Measurements from ENCODE around the gene ISOC1. TPM values are rescaled to one million over a fixed set of nuclear protein-coding genes. Genes with fewer than 3 reads are reported as not detected.

The ISOC1 gene
- total RNA-seq (2012; rRNA removed) = 17.0 and 17.5 TPM in 2 replicates

DNA sequence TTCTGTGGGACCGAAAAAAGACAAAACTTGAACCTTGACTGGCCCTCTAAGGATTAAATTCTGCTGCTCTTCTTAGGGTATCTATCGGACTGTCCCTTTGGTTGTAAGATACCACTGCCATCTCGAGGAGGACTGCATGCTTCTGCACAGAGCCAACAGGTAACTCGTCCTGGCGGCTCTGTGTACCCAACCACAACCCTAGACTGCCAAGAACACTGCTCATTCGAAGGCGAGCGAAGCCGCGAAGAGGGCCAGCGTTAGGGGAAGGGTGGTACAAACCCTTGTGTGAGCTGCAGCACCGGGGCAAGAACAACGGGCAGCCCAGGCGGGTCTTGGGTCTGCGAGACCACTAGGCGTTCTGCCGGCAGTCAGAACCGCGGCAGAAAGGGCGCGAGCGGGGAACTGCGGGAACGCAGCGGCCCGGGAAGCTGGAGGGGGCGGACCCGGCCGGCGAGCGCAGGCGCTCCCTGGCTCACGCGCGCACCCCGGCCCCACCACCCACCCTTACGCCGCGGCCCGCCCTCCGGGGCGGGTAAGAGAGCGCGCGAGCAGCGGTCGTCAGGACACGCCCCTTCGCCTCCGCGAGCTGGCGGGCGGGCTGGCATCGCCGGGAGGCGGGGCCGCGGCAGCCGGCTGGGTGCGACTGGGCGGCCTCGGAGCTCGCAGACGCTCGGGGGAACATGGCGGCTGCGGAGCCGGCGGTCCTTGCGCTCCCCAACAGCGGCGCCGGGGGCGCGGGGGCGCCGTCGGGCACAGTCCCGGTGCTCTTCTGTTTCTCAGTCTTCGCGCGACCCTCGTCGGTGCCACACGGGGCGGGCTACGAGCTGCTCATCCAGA lies at the start of gene ISOC1:
Gene ISOC1 (plus strand): TSS at position 663 of the 837 bp plus-strand sequence. CDS start 18 bp downstream, at position 681.
- Histone ChIP-seq H3K36me3 (ENCODE audit: insufficient read depth, low read length) (no peaks in the 10 kb centered on the region), H3K4me3 (ENCODE audit: low read length) (peak within 1 kb of the TSS; percentile 99), H3K9ac (ENCODE audit: low read depth, low read length) (peak within 1 kb of the TSS; percentile 80), H3K27me3 (ENCODE audit: control insufficient read depth, insufficient read depth, low read length) (no peaks in the 10 kb centered on the region), H3K4me1 (ENCODE audit: control insufficient read depth, insufficient read depth, low read length) (peaks cover 11% of the 10 kb centered on the region), H3K4me2 (ENCODE audit: low read length) (peak within 1 kb of the TSS; percentile 89), H3K9me3 (replicated peaks; ENCODE audit: low read length) (no peaks in the 10 kb centered on the region)

DNA sequence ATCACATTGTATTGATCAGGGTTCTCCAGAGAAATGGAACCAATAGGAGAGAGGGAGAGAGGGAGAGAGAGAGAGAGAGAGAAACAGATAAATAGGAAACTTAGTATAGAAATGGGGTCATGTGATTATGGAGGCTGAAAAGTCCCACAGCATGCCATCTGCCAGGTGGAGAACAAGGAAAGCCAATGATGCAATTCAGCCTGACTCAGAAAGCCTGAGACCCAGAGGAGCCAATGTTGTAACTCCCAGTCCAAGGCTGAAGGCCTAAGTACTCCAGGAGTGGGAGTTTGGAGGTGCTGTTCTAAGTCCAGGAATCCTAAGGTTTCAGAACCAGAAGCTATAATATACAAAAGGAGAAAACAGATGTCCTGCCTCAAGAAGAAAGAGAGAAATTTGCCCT lies 48.4 kb upstream of the ISOC1 start:
- H3K9ac ChIP-seq (ENCODE audit: low read depth, low read length) = no peak overlapping the region
- H3K4me2 ChIP-seq (ENCODE audit: low read length) = no peak overlapping the region
- H3K27me3 ChIP-seq (ENCODE audit: control insufficient read depth, insufficient read depth, low read length) = no peaks in the 10 kb centered on the region
- no peaks in the 10 kb centered on the region for H3K36me3 ChIP-seq (ENCODE audit: insufficient read depth, low read length)
- H3K4me1 ChIP-seq (ENCODE audit: control insufficient read depth, insufficient read depth, low read length) = no peaks in the 10 kb centered on the region
- no peak overlapping the region for H3K4me3 ChIP-seq (ENCODE audit: low read length)
- H3K9me3 ChIP-seq (replicated peaks; ENCODE audit: low read length) = no peaks in the 10 kb centered on the region

DNA sequence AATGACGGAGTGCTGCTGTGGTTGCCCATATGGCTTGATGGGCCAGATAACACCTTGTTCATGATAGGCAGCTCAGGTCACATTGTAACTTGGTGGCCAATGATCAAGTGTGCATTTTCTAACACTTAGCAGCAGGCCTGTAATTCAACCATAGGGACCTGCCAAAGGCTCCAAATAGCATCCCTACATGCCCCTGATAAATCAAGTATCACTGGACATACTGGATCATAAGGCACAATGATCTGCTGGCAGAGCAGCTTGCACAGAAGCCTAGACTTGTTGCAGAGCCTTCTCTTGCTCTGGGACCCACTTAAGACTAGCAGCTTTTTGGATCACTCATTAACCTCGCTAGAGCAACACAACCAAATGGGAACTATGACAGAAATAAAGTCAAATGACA lies 46.0 kb upstream of the ISOC1 start:
- no peaks in the 10 kb centered on the region for H3K9me3 ChIP-seq (replicated peaks; ENCODE audit: low read length)
- no peak overlapping the region for H3K4me3 ChIP-seq (ENCODE audit: low read length)
- H3K27me3 ChIP-seq (ENCODE audit: control insufficient read depth, insufficient read depth, low read length) = no peaks in the 10 kb centered on the region
- H3K4me1 ChIP-seq (ENCODE audit: control insufficient read depth, insufficient read depth, low read length) = no peaks in the 10 kb centered on the region
- H3K4me2 ChIP-seq (ENCODE audit: low read length) = no peak overlapping the region
- no peaks in the 10 kb centered on the region for H3K36me3 ChIP-seq (ENCODE audit: insufficient read depth, low read length)
- no peak overlapping the region for H3K9ac ChIP-seq (ENCODE audit: low read depth, low read length)

DNA sequence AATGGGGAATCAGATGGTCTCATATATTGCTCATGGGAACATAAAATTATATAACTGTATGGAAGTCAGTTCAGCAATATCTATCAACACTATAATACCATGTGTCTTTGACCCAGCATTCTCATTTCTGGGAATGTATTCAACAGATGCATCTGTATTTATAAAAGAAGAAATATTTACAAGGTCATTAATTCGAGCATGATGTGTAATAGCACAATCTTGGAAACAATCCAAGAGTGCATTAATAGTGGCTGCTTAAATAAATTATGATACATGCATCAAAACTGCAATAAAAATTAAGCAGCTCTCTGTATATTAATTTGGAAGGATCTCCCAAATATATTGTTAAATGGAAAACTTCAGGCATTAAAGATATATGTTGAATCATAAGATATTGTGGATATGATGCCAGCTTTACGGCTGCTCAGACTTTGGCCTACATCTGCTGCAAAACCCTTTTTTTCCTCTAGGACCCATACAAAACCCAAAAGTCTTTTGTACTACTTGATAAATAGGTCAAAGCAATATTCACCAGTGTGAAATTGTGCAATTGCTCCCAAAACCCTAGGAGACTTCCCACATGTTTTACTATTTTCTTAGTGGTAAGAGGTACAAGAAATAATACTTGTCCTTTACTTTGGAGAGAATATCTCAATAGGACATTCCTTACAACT lies 45.3 kb upstream of the ISOC1 start:
- H3K4me3 ChIP-seq (ENCODE audit: low read length) = no peak overlapping the region
- H3K36me3 ChIP-seq (ENCODE audit: insufficient read depth, low read length) = no peaks in the 10 kb centered on the region
- H3K4me1 ChIP-seq (ENCODE audit: control insufficient read depth, insufficient read depth, low read length) = no peaks in the 10 kb centered on the region
- H3K9ac ChIP-seq (ENCODE audit: low read depth, low read length) = no peak overlapping the region
- no peaks in the 10 kb centered on the region for H3K27me3 ChIP-seq (ENCODE audit: control insufficient read depth, insufficient read depth, low read length)
- no peaks in the 10 kb centered on the region for H3K9me3 ChIP-seq (replicated peaks; ENCODE audit: low read length)
- no peak overlapping the region for H3K4me2 ChIP-seq (ENCODE audit: low read length)

DNA sequence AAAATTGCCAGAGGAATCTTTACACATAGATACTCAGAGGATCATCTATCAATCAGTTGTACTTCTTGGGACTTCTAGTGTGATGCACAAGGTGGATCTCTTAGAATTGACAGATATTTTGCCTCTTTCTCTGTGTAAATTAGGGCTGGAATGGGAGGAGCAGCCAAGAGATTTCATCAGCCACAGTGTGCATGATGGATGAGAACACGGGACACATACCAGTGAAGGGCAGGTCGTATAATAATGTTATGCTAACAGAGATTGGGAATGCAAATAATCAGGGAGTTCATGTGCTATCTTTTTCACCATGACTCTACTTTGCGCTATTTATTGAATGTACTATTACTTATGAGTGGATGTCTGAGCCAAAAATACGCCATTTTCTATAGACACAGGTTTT lies 43.3 kb upstream of the ISOC1 start:
- Histone ChIP-seq H3K4me3 (ENCODE audit: low read length) (no peak overlapping the region), H3K4me1 (ENCODE audit: control insufficient read depth, insufficient read depth, low read length) (no peaks in the 10 kb centered on the region), H3K9ac (ENCODE audit: low read depth, low read length) (no peak overlapping the region), H3K9me3 (replicated peaks; ENCODE audit: low read length) (no peaks in the 10 kb centered on the region), H3K4me2 (ENCODE audit: low read length) (no peak overlapping the region), H3K36me3 (ENCODE audit: insufficient read depth, low read length) (no peaks in the 10 kb centered on the region), H3K27me3 (ENCODE audit: control insufficient read depth, insufficient read depth, low read length) (no peaks in the 10 kb centered on the region)

DNA sequence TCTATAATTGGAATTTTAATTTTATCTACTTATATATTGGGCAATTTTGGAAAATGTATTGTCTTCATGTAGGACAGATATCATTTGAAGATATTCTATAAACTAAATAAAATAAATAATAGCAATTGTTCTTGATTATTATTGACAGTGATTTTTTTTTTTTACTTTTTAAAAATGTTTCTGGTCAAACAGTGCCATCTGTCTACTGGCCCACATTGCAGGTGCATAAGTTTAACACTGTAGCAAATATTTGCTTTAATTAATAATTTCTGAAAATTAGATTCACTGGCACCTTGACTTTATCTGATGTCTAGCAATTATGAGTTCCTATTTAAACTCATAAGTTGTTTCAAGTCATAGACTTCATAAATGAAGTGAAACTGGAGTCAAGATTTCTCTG lies 41.1 kb upstream of the ISOC1 start:
- no peaks in the 10 kb centered on the region for H3K27me3 ChIP-seq (ENCODE audit: control insufficient read depth, insufficient read depth, low read length)
- no peaks in the 10 kb centered on the region for H3K36me3 ChIP-seq (ENCODE audit: insufficient read depth, low read length)
- no peak overlapping the region for H3K4me3 ChIP-seq (ENCODE audit: low read length)

DNA sequence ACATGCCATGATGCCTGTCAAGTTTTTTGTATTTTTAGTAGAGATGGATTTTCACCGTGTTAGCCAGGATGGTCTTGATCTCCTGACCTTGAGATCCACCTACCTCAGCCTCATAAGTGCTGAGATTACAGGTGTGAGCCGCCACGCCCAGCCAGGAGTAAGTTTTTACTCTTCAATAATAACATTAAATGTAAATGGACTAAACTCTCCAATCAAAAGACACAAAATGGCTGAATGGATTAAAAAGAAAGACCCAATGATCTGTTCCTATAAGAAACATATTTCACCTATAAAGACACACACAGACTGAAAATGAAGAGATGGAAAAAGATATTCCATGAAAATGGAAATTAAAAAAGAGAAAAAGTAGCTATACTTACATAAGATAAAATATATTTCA lies 37.2 kb upstream of the ISOC1 start:
- H3K4me1 ChIP-seq (ENCODE audit: control insufficient read depth, insufficient read depth, low read length) = no peaks in the 10 kb centered on the region
- no peaks in the 10 kb centered on the region for H3K36me3 ChIP-seq (ENCODE audit: insufficient read depth, low read length)
- no peaks in the 10 kb centered on the region for H3K27me3 ChIP-seq (ENCODE audit: control insufficient read depth, insufficient read depth, low read length)
- no peak overlapping the region for H3K4me2 ChIP-seq (ENCODE audit: low read length)
- H3K9ac ChIP-seq (ENCODE audit: low read depth, low read length) = no peak overlapping the region
- no peak overlapping the region for H3K4me3 ChIP-seq (ENCODE audit: low read length)
- H3K9me3 ChIP-seq (replicated peaks; ENCODE audit: low read length) = no peaks in the 10 kb centered on the region

More for the DNA sequence above, 41.1 kb upstream of the ISOC1 start:
- Histone ChIP-seq H3K9ac (ENCODE audit: low read depth, low read length) (no peak overlapping the region), H3K4me1 (ENCODE audit: control insufficient read depth, insufficient read depth, low read length) (no peaks in the 10 kb centered on the region), H3K9me3 (replicated peaks; ENCODE audit: low read length) (no peaks in the 10 kb centered on the region), H3K4me2 (ENCODE audit: low read length) (no peak overlapping the region)

DNA sequence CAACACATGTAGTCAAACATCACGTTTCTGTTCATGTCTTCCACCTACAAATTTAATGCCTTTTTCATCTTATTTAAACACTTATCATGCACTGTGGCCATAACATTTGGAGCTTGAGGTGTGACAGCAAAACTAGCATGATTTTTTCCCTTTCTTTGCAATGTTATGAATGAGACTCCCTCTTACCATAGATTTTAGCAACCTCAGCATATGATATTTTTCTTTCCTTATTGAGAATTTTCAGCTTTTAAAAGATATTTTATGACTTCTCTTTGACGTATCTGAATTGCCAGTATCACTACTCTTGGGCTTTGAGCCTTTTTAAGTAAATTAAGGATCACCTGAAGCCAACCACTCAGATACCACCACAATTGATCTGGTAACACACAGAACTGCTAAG lies 32.7 kb upstream of the ISOC1 start:
- no peak overlapping the region for H3K4me3 ChIP-seq (ENCODE audit: low read length)
- no peak overlapping the region for H3K4me2 ChIP-seq (ENCODE audit: low read length)
- no peaks in the 10 kb centered on the region for H3K36me3 ChIP-seq (ENCODE audit: insufficient read depth, low read length)
- H3K4me1 ChIP-seq (ENCODE audit: control insufficient read depth, insufficient read depth, low read length) = no peaks in the 10 kb centered on the region
- H3K27me3 ChIP-seq (ENCODE audit: control insufficient read depth, insufficient read depth, low read length) = no peaks in the 10 kb centered on the region
- no peaks in the 10 kb centered on the region for H3K9me3 ChIP-seq (replicated peaks; ENCODE audit: low read length)
- H3K9ac ChIP-seq (ENCODE audit: low read depth, low read length) = no peak overlapping the region

DNA sequence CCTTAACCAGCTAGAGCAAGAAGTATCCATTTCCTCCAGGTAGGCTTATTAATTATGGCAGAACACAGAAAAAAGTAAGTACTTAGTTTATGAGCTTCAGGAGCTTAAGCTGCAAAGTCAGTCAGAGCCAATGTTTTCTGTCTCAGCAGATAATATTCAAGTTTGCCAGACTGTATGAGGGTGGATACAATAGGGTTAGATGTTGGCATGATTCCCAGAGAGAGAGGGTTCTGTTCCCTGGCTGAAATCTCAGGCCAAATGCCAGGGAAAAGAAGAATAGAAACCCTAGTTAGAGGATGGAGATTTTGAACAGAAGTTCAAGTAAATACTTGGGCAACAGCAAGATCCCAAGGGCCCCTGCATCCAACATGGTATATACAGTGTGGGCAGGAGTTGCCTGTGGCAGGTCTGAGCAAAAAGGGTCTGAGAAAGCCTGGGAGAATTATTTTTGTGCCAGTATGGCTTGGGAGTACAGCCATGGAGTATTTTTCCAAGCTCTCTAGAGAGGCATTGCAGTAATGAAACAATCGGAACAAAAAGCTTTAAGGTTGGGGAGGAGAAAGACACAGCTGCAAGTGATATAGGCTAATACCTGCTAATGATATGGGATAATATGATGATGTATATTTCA lies 31.0 kb upstream of the ISOC1 start:
- H3K4me1 ChIP-seq (ENCODE audit: control insufficient read depth, insufficient read depth, low read length) = no peaks in the 10 kb centered on the region
- H3K27me3 ChIP-seq (ENCODE audit: control insufficient read depth, insufficient read depth, low read length) = no peaks in the 10 kb centered on the region
- H3K4me3 ChIP-seq (ENCODE audit: low read length) = no peak overlapping the region
- no peaks in the 10 kb centered on the region for H3K36me3 ChIP-seq (ENCODE audit: insufficient read depth, low read length)
- no peak overlapping the region for H3K4me2 ChIP-seq (ENCODE audit: low read length)
- H3K9me3 ChIP-seq (replicated peaks; ENCODE audit: low read length) = no peaks in the 10 kb centered on the region
- H3K9ac ChIP-seq (ENCODE audit: low read depth, low read length) = no peak overlapping the region

DNA sequence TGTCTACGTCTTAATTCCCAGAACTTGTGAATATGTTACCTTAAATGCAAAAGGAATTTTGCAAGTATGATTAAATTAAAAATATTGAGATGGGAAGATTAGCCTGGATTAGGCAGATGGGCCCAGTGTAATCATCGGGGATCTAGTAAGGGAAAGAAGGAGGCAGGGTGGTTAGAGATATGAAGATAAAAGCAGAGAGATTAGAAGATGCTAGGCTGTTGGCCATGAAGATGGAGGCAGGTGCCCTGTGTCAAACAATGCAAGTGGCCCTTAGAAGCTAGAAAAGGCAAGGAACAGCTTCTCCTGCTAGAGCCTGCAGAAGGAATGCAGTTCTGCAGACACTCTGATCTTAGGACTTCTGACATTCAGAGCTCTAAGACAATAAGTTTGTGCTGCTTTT lies 28.8 kb upstream of the ISOC1 start:
- Histone ChIP-seq H3K9ac (ENCODE audit: low read depth, low read length) (no peak overlapping the region), H3K9me3 (replicated peaks; ENCODE audit: low read length) (no peaks in the 10 kb centered on the region), H3K27me3 (ENCODE audit: control insufficient read depth, insufficient read depth, low read length) (no peaks in the 10 kb centered on the region), H3K4me3 (ENCODE audit: low read length) (no peak overlapping the region), H3K36me3 (ENCODE audit: insufficient read depth, low read length) (no peaks in the 10 kb centered on the region), H3K4me1 (ENCODE audit: control insufficient read depth, insufficient read depth, low read length) (no peaks in the 10 kb centered on the region), H3K4me2 (ENCODE audit: low read length) (no peak overlapping the region)

DNA sequence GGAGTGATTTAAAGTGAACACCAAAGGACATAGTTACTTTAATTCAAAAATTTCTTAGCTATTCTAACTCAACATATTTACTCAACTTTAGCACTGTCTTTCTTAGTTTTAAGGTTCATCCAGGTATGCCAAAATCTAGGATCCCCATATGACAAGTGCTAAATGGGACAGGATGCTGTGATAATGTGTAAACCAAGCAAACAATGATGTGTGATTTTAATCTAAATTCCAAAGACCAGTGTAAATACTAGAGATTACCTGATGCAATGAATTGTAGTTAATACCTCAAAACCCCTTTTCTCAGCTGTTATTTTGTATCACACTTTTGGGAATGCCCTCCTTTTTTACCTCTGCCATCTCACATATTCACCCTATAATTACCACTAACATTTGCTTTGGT lies 26.8 kb upstream of the ISOC1 start:
- Histone ChIP-seq H3K4me2 (ENCODE audit: low read length) (no peak overlapping the region), H3K4me1 (ENCODE audit: control insufficient read depth, insufficient read depth, low read length) (no peaks in the 10 kb centered on the region), H3K27me3 (ENCODE audit: control insufficient read depth, insufficient read depth, low read length) (no peaks in the 10 kb centered on the region), H3K36me3 (ENCODE audit: insufficient read depth, low read length) (no peaks in the 10 kb centered on the region), H3K9ac (ENCODE audit: low read depth, low read length) (no peak overlapping the region), H3K4me3 (ENCODE audit: low read length) (no peak overlapping the region), H3K9me3 (replicated peaks; ENCODE audit: low read length) (no peaks in the 10 kb centered on the region)
